Lung (tissue), 12 donors: ENCODE results near the gene QRFP. TPM values are rescaled to one million over a fixed set of nuclear protein-coding genes. Genes with fewer than 3 reads are reported as not detected.

ENCODE experiments used
- ATAC-seq: fragments of 200-7000 bp; cut with Tn5 transposase; one replicate; pipeline ENCODE4 v1.9.1; 2020; ENCODE audit warnings: moderate number of reproducible peaks; ENCODE audit not compliant: insufficient read depth, low FRiP score
- DNase-seq, 3 donors: peaks; one replicate each; pipeline ENCODE4 v3.0.0-alpha.2; 2013 to 2017
- H3K27ac ChIP-seq, 2 donors: one replicate each; pipeline ENCODE4 v1.5.1; 2013; ENCODE audit warnings: mild to moderate bottlenecking in 2 of 2, moderate library complexity in 2 of 2, control low read depth in 1 of 2, inconsistent platforms in 1 of 2, low read depth in 1 of 2, low read length in 1 of 2
- H3K27me3 ChIP-seq, 3 donors: one replicate each; pipeline ENCODE4 v1.5.1; 2013; ENCODE audit warnings: low read length in 2 of 3; ENCODE audit not compliant: control insufficient read depth in 3 of 3, insufficient read depth in 3 of 3
- H3K36me3 ChIP-seq, 4 donors: one replicate each; pipeline ENCODE4 v1.5.1; 2013; ENCODE audit warnings: low read length in 4 of 4, mild to moderate bottlenecking in 1 of 4, moderate library complexity in 1 of 4; ENCODE audit not compliant: control insufficient read depth in 4 of 4, insufficient read depth in 4 of 4
- H3K4me1 ChIP-seq, 5 donors: one replicate each; pipeline ENCODE4 v1.5.1; 2013; ENCODE audit warnings: low read length in 5 of 5, mild to moderate bottlenecking in 2 of 5, moderate library complexity in 1 of 5; ENCODE audit not compliant: control insufficient read depth in 5 of 5, insufficient read depth in 5 of 5
- H3K4me3 ChIP-seq: one replicate; pipeline ENCODE4 v1.5.1; 2013; ENCODE audit warnings: mild to moderate bottlenecking, control low read depth, moderate library complexity
- H3K9ac ChIP-seq, 2 donors: one replicate each; pipeline ENCODE4 v1.5.1; 2013; ENCODE audit warnings: low read length in 2 of 2, control low read depth in 1 of 2; ENCODE audit not compliant: insufficient read depth in 1 of 2
- H3K9me3 ChIP-seq, 4 donors: one replicate each; pipeline ENCODE4 v1.5.1; 2013; ENCODE audit warnings: low read length in 3 of 4, mild to moderate bottlenecking in 1 of 4, moderate library complexity in 1 of 4; ENCODE audit not compliant: control insufficient read depth in 4 of 4, insufficient read depth in 3 of 4
- WGBS, 2 donors: extraction: QIAGEN DNeasy Blood & Tissue Kit; methylation state at CpG; one replicate each; pipeline ENCODE4 v1.1.7; 2013; 5-methylcytosine and 5-hydroxymethylcytosine counted together
- polyA plus RNA-seq, 2 donors: library from polyadenylated mRNA; stranded (reverse); fragments of 200-250 nt; gene quantifications; one replicate each; pipeline ENCODE4 v1.2.1, GENCODE V29; 2013
- total RNA-seq, 2 donors: library from RNA; depleted of rRNA in 1 of 2; stranded (reverse); fragments of >200 nt in 1 of 2; gene quantifications; one replicate each; pipeline ENCODE4 v1.2.1, GENCODE V29; 2014 to 2021
- TF ChIP-seq, protein P1 (sequence below): IDR thresholded peaks from 2 replicates; pipeline ENCODE4 v1.5.1; 2012; ENCODE audit warnings: mild to moderate bottlenecking; ENCODE audit errors: control extremely low read depth, extremely low read depth
- donor health status: control.
- donor health status: control.
- donor health status: Bipolar disorder and iron deficiency.
- donor health status: healthy.
- donor health status: DM: yes; HTN: yes; CAD: no.

The QRFP gene
- total and polyA plus RNA-seq, 4 donors: 0.13 to 0.16 TPM; not detected in 2

DNA sequence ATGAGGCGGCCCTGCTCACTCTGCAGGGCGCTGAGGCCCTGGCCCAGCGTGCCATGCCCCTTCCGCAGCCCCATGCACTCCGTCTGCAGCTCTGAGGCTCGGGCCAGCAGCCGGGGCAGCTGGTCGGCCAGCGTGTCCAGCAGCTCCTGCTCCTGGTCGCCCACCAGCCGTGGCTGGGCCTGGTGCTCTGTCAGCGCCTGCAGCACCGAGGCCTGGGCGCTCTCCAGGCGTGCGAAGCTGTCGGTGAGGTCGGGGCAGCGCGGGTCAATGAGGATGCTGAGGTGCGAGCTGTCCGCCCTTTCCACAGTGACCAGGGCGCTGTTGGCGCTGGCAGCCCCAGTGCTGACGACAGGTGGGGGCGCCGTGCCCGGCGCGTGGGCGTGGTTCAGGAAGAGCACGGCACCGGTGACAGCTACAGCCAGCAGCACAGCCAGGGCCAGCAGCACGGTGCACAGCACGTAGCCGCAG lies 33.0 kb upstream of the QRFP start:
- Histone ChIP-seq H3K27ac (no peak overlapping the region), H3K27me3 (peaks cover 0 to 15% (median 0%) of the 10 kb centered on the region in 3 donors), H3K9me3 (peaks cover 0 to 2% (median 0%) of the 10 kb centered on the region in 4 donors), H3K9ac (no peak overlapping the region), H3K4me1 (peaks cover 0 to 35% (median 0%) of the 10 kb centered on the region in 5 donors), H3K36me3 (no peaks in the 10 kb centered on the region), H3K4me3 (no peak overlapping the region)
- ATAC-seq (no peak), DNase-seq (no peak)
- 86 to 88% methylated on average over 36 of the region's 36 CpGs for WGBS, 2 donors
- TF ChIP-seq, protein P1, sequence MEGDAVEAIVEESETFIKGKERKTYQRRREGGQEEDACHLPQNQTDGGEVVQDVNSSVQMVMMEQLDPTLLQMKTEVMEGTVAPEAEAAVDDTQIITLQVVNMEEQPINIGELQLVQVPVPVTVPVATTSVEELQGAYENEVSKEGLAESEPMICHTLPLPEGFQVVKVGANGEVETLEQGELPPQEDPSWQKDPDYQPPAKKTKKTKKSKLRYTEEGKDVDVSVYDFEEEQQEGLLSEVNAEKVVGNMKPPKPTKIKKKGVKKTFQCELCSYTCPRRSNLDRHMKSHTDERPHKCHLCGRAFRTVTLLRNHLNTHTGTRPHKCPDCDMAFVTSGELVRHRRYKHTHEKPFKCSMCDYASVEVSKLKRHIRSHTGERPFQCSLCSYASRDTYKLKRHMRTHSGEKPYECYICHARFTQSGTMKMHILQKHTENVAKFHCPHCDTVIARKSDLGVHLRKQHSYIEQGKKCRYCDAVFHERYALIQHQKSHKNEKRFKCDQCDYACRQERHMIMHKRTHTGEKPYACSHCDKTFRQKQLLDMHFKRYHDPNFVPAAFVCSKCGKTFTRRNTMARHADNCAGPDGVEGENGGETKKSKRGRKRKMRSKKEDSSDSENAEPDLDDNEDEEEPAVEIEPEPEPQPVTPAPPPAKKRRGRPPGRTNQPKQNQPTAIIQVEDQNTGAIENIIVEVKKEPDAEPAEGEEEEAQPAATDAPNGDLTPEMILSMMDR: no peak

DNA sequence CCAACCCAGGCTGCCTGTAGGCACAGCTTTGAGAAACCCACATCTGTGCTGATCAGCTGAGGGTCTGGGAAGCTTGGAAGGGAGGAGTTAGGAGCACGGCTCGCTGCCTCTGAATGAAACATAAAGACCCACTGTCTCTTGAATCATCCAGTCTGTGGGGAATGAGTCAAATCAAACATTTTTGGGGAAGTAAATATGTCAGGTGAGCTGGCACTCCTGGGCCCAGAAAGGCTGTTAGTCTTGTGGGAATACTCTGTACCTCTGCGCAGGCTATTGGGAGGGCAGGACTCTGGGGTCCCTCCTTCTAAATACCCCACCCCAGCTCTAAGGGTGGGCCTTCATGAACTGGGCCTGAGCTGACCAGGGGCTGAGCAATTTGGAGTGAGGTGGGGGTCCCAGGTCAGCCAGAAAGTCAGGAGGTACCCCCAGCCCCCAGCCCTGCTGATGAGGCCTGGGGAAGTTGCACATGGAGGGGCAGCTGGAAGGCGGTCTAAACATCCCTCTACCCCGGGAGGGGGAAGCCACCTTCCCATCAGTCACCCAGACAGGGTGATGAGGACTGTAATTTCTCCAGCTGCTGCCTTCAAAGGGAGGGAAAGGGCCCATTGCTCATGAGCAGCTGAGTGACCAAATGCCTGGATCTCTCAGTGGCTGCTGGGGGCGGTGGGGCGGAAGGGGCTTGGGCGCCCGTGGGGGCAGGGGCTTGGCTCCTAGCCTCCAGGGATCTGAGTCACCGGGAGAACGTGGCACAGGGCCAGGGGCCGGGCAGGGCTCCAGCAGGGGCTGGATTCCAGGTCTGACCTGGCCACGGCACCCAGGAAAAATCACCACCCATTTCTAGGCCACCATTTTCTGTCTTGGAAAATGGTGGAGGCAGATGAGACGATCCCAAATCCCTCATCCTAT lies 31.6 kb upstream of the QRFP start:
- ATAC-seq (no peak), DNase-seq (peak in 1 of 3 donors; percentile 35)
- peaks cover 0 to 2% (median 0%) of the 10 kb centered on the region in 4 donors for H3K9me3 ChIP-seq
- no peak overlapping the region for H3K9ac ChIP-seq
- peaks cover 0 to 13% (median 0%) of the 10 kb centered on the region in 3 donors for H3K27me3 ChIP-seq
- H3K4me1 ChIP-seq: peaks cover 0 to 23% (median 0%) of the 10 kb centered on the region in 5 donors
- 51 to 66% methylated on average over 14 of the region's 14 CpGs for WGBS, 2 donors
- TF ChIP-seq, protein P1: no peak
- no peak overlapping the region for H3K27ac ChIP-seq
- no peak overlapping the region for H3K4me3 ChIP-seq
- no peaks in the 10 kb centered on the region for H3K36me3 ChIP-seq

DNA sequence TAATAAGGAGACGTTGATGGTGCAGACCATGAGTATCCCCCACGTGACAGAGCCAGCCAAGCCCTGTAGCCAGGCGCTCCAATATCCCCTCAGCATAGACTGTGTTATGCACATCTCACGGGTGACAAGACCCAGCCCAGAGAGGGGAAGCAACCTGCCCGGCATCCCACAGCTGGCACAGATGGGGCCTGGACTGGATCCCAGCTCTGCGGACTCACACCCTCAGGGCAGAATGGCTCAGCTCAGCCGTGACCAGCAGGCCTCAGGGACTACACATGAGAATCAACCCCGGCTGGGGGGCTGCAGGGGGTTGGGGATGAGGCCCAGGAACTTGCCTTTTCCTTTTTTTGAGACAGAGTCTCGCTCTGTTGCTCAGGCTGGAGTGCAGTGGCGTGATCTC lies 30.7 kb upstream of the QRFP start:
- Histone ChIP-seq H3K9ac (no peak overlapping the region), H3K27me3 (peaks cover 0 to 18% (median 0%) of the 10 kb centered on the region in 3 donors), H3K4me3 (no peak overlapping the region), H3K4me1 (peaks cover 0 to 14% (median 0%) of the 10 kb centered on the region in 5 donors), H3K36me3 (no peaks in the 10 kb centered on the region), H3K9me3 (peaks cover 0 to 2% (median 0%) of the 10 kb centered on the region in 4 donors), H3K27ac (no peak overlapping the region)
- DNase-seq: no peak
- 91 to 94% methylated on average over 10 of the region's 10 CpGs for WGBS, 2 donors
- TF ChIP-seq, protein P1: no peak
- ATAC-seq: no peak
